Breast epithelium (tissue), 4 donors: ENCODE data around the gene AHCYL1. TPM values are rescaled to one million over a fixed set of nuclear protein-coding genes. Genes with fewer than 3 reads are reported as not detected.
A peak's percentile ranks its signal among the peaks of the same experiment; 100 is the strongest.

Experiments
- DNase-seq, 2 donors: peaks; one replicate each; pipeline ENCODE4 v3.0.0-alpha.2; 2019; ENCODE audit warnings: low spot score in 2 of 2
- H3K27ac ChIP-seq, 2 donors: fragments of 200-600 bp; sonication (generic) in 1 of 2; one replicate each; pipeline ENCODE4 v1.5.1; 2016 to 2019; ENCODE audit warnings: mild to moderate bottlenecking in 1 of 2
- H3K27me3 ChIP-seq, 2 donors: fragments of 200-600 bp; sonication (generic) in 1 of 2; one replicate each; pipeline versions ENCODE4 v1.5.1 to v1.6.0; 2017 to 2019; ENCODE audit warnings: control low read depth in 1 of 2, mild to moderate bottlenecking in 1 of 2
- H3K36me3 ChIP-seq: fragments of 200-600 bp; one replicate; pipeline ENCODE4 v1.5.1; 2019
- H3K4me1 ChIP-seq, 2 donors: fragments of 200-600 bp; sonication (generic); one replicate each; pipeline ENCODE4 v1.5.1; 2016 to 2019; ENCODE audit warnings: control low read depth in 1 of 2
- H3K4me3 ChIP-seq, 3 donors: fragments of 200-600 bp; sonication (generic); 1 replicate in 2 of 3; 2 replicates in 1 of 3; pipeline ENCODE4 v1.5.1; 2016 to 2019; ENCODE audit warnings: mild to moderate bottlenecking in 3 of 3, moderate library complexity in 2 of 3
- H3K9me3 ChIP-seq, 2 donors: fragments of 200-600 bp; sonication (generic) in 1 of 2; one replicate each; pipeline ENCODE4 v1.5.1; 2016 to 2019; ENCODE audit warnings: control low read depth in 1 of 2
- POLR2A ChIP-seq: fragments of 450-650 bp; IDR thresholded peaks from one replicate; pipeline ENCODE4 v1.6.1; 2016; ENCODE audit warnings: antibody characterized with exemption, mild to moderate bottlenecking, moderate library complexity
- POLR2AphosphoS5 ChIP-seq, 3 donors: sonication (generic); formaldehyde crosslinking; IDR thresholded peaks; one replicate each; pipeline ENCODE4 v1.6.1; 2017; ENCODE audit warnings: antibody characterized with exemption in 3 of 3
- intact Hi-C: fragments of 100-400 bp; cut with DNase I; formaldehyde crosslinking; loops from one replicate; pipeline ENCODE4 v1.15.1; 2023; ENCODE audit warnings: low total_unique reads
- total RNA-seq, 3 donors: library from RNA; depleted of rRNA; stranded (reverse); fragments of >200 nt; gene quantifications; one replicate each; pipeline ENCODE4 v1.1.0, GENCODE V29; 2016
- TF ChIP-seq, protein P1 (sequence below), 3 donors: fragments of 450-650 bp; IDR thresholded peaks; one replicate each; pipeline ENCODE4 v1.5.1; 2016 to 2017; ENCODE audit warnings: antibody characterized with exemption in 3 of 3, mild to moderate bottlenecking in 3 of 3, moderate library complexity in 3 of 3

Gene AHCYL1
- total RNA-seq, 3 donors from 2014 or later: 67.7 to 75.1 (median 73.8) TPM

DNA sequence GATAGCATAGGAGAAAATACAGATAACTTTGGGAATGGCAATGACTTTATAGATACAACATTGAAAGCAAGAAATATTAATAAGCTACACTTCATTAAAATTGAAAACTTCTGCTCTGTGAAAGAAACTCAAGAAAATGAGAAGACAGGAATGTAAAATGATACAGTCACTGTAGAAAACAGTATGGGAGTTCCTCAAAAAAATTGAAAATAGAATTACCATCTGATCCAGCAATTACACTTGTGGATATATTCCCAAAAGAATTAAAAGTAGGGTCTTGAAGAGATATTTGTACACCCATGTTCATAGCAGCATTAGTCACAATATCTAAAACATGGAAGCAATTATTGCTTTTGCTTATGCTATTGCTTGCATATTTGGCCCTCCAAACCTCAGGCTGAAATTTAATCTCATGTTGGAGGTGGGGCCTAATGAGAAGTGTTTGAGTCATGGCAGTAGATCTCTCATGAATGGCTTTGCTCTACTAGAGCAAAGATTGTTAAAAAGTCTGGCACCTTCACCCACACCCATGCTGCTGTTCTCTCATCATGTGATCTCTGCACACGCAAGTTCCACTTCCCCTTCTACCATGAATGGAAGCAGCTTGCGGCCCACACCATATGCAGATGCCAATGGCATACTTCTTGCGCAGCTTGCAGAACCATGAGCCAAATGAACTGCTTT lies 15.3 kb upstream of the AHCYL1 start:
- no peak for DNase-seq
- TF ChIP-seq POLR2AphosphoS5 (IDR thresholded peaks at IDR 0.05): no peak
- TF ChIP-seq, protein P1, sequence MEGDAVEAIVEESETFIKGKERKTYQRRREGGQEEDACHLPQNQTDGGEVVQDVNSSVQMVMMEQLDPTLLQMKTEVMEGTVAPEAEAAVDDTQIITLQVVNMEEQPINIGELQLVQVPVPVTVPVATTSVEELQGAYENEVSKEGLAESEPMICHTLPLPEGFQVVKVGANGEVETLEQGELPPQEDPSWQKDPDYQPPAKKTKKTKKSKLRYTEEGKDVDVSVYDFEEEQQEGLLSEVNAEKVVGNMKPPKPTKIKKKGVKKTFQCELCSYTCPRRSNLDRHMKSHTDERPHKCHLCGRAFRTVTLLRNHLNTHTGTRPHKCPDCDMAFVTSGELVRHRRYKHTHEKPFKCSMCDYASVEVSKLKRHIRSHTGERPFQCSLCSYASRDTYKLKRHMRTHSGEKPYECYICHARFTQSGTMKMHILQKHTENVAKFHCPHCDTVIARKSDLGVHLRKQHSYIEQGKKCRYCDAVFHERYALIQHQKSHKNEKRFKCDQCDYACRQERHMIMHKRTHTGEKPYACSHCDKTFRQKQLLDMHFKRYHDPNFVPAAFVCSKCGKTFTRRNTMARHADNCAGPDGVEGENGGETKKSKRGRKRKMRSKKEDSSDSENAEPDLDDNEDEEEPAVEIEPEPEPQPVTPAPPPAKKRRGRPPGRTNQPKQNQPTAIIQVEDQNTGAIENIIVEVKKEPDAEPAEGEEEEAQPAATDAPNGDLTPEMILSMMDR (IDR thresholded peaks at IDR 0.05): no peak
- TF ChIP-seq POLR2A: no peak
- no peaks in the 10 kb centered on the region for H3K4me1 ChIP-seq
- no peaks in the 10 kb centered on the region for H3K27me3 ChIP-seq
- H3K9me3 ChIP-seq: no peaks in the 10 kb centered on the region
- H3K27ac ChIP-seq: no peak overlapping the region
- H3K4me3 ChIP-seq: no peak overlapping the region
- no peaks in the 10 kb centered on the region for H3K36me3 ChIP-seq
- intact Hi-C loops: no loop called here

DNA sequence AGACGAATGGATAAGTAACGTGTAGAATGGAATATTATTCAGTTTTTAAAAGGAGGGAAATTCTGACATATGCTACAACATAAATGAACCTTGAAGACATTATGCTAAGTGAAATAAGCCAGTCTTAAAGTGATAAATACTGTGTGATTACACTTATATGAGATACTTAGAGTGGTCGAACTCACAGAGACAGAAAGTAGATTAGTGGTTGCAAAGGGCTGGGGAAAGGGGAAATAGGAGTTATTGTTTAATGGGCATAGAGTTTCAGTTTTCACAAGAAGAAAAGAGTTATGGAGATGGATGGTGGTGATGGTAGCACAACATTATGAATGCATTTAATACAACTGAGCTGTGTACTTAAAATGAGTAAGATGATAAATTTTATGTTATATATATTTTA lies 14.7 kb upstream of the AHCYL1 start:
- intact Hi-C loops: no loop called here
- Histone ChIP-seq H3K4me1 (no peaks in the 10 kb centered on the region), H3K9me3 (no peaks in the 10 kb centered on the region), H3K36me3 (no peaks in the 10 kb centered on the region), H3K27ac (no peak overlapping the region), H3K4me3 (no peak overlapping the region), H3K27me3 (no peaks in the 10 kb centered on the region)
- DNase-seq: no peak
- no peak for TF ChIP-seq POLR2A
- no peak for TF ChIP-seq POLR2AphosphoS5 (IDR thresholded peaks at IDR 0.05)
- TF ChIP-seq, protein P1 (IDR thresholded peaks at IDR 0.05): no peak

DNA sequence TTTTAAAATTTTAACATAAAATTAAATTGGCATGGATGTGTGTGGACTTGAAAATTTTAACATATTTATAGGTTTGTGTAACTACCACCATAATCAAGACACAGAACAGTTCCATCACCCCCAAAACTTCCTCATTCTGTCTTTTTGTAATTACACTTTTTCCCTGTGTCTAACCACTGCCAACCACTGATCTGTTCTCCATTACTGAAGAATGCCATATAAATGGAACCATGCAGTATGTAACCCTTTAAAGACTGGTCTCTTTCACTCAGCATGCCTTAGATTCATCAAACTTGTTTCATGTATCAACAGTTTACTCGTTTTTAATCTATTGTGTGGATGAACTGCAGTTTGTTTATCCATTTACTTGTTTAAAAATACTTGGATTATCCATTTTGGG lies 13.0 kb upstream of the AHCYL1 start:
- H3K4me3 ChIP-seq: no peak overlapping the region
- H3K9me3 ChIP-seq: no peaks in the 10 kb centered on the region
- H3K27me3 ChIP-seq: no peaks in the 10 kb centered on the region
- H3K4me1 ChIP-seq: no peaks in the 10 kb centered on the region
- no peaks in the 10 kb centered on the region for H3K36me3 ChIP-seq
- intact Hi-C loops: no loop called here
- TF ChIP-seq, protein P1 (IDR thresholded peaks at IDR 0.05): no peak
- TF ChIP-seq POLR2A (no peak), POLR2AphosphoS5 (IDR thresholded peaks at IDR 0.05) (no peak)
- no peak overlapping the region for H3K27ac ChIP-seq
- no peak for DNase-seq

DNA sequence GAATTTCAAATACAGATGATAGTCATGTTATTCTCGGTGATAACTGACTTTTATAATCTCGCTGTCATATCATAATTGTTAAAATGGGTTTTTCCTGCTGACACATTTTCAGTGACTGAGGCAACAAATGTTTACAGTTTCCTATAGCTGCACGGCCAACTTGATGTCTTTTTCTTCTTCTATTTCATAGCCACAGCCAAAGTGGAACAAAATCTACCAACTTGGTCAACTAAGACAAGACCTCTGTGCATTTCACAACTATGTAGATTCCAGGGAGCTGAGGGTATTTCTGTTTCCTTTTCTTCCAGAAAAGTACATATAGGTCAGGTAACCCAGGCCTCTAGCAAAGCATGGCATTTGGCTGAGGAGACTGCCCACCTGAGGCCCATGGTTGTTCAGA lies 10.4 kb upstream of the AHCYL1 start:
- Histone ChIP-seq H3K4me3 (no peak overlapping the region), H3K9me3 (no peaks in the 10 kb centered on the region), H3K27ac (no peak overlapping the region), H3K4me1 (no peaks in the 10 kb centered on the region), H3K27me3 (no peaks in the 10 kb centered on the region), H3K36me3 (no peaks in the 10 kb centered on the region)
- no peak for DNase-seq
- TF ChIP-seq, protein P1 (IDR thresholded peaks at IDR 0.05): no peak
- intact Hi-C loops: no loop called here

DNA sequence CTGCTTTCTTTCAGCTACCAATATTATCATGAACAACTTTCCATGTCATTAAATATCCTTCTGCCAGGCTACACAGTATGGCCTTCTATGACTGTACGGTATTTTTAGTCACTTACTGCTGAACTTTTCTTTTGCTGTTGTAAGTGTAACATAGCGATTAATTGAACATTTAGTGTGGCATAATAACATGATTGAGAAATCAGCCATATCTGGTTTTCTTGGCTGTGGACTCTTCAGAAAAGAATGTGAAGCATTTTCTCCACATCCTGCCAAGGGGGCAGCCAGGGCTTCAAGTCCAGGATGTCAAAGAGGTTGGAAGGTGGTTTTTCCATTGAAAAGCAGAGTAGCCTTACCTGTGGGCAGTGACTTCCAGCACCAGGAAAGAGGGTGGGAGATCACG lies 8.8 kb upstream of the AHCYL1 start:
- Histone ChIP-seq H3K4me3 (no peak overlapping the region), H3K36me3 (no peaks in the 10 kb centered on the region), H3K27ac (peak overlapping the region in 1 of 2 donors; percentile 15), H3K27me3 (no peaks in the 10 kb centered on the region), H3K4me1 (no peaks in the 10 kb centered on the region), H3K9me3 (no peaks in the 10 kb centered on the region)
- intact Hi-C loops: loop anchor here (5.0 kb wide), 1 partner anchor 823 kb away; no protein-coding TSS in a partner anchor
- DNase-seq: no peak
- TF ChIP-seq, protein P1 (IDR thresholded peaks at IDR 0.05): no peak
- TF ChIP-seq POLR2AphosphoS5 (IDR thresholded peaks at IDR 0.05) (no peak), POLR2A (no peak)
